D721Med (cell line): ENCODE results near the gene VPS8.

Experiments
- DNase-seq: peaks from one replicate; pipeline ENCODE4 v3.0.0; 2011; ENCODE audit warnings: low spot score; ENCODE audit not compliant: insufficient read length
- FAIRE-seq: peaks from 2 replicates; lab custom pipeline; 2011; peaks lifted over from hg19 to GRCh38; lab: Jason Lieb, UNC
- CTCF ChIP-seq: IDR thresholded peaks from 2 replicates; pipeline ENCODE4 v1.5.1; 2012; ENCODE audit warnings: mild to moderate bottlenecking, control low read depth; ENCODE audit not compliant: insufficient read depth; ENCODE audit errors: missing control alignments

The VPS8 gene

GRCh38 chr3:185037801-185038200 lies 225.8 kb downstream of the VPS8 start:
- FAIRE-seq: no peak
- no peak for TF ChIP-seq CTCF
- no peak for DNase-seq

GRCh38 chr3:185040425-185040824 lies 228.5 kb downstream of the VPS8 start:
- no peak for TF ChIP-seq CTCF
- FAIRE-seq: no peak

GRCh38 chr3:185041540-185041939 lies 229.6 kb downstream of the VPS8 start:
- FAIRE-seq: no peak
- no peak for TF ChIP-seq CTCF
- no peak for DNase-seq

More at GRCh38 chr3:185040425-185040824, 228.5 kb downstream of the VPS8 start:
- no peak for DNase-seq

GRCh38 chr3:185042312-185043050 lies 230.5 kb downstream of the VPS8 start:
- FAIRE-seq (no peak), DNase-seq (no peak)

GRCh38 chr3:185046164-185046515 lies 234.2 kb downstream of the VPS8 start:
- no peak for TF ChIP-seq CTCF
- FAIRE-seq: no peak
- no peak for DNase-seq

More at GRCh38 chr3:185042312-185043050, 230.5 kb downstream of the VPS8 start:
- TF ChIP-seq CTCF: no peak

GRCh38 chr3:185046603-185047002 lies 234.6 kb downstream of the VPS8 start:
- no peak for DNase-seq
- FAIRE-seq: no peak
- no peak for TF ChIP-seq CTCF

- no peak for TF ChIP-seq CTCF
- no peak for FAIRE-seq
- DNase-seq: no peak
Observed at GRCh38 chr3:185049710-185050109, 237.7 kb downstream of the VPS8 start.
